Astrocyte of the cerebellum (primary cell): Measurements from ENCODE around the gene MYZAP.

Experiments
- DNase-seq: peaks from one replicate; pipeline ENCODE4 v3.0.0-alpha.2; 2011; ENCODE audit warnings: low read depth
- H3K4me3 ChIP-seq: 2 replicates; pipeline ENCODE4 v1.5.1; 2011; ENCODE audit warnings: mild to moderate bottlenecking, low read depth, low read length, moderate library complexity
- in situ Hi-C: cut with HindIII; loops from 2 replicates; pipeline ENCODE4 v1.10.0; 2017; ENCODE audit warnings: low sequenced_read_pairs
- TF ChIP-seq, protein P1 (sequence below): IDR thresholded peaks from 2 replicates; pipeline ENCODE4 v1.5.1; 2012; ENCODE audit warnings: low read length, low read depth, moderate library complexity, mild to moderate bottlenecking; ENCODE audit errors: missing control alignments

Gene MYZAP

GRCh38 chr15:57696146-57696545, 104.4 kb downstream of the MYZAP start:
- H3K4me3 ChIP-seq, result no peak overlapping the region
- in situ Hi-C loops, result no loop called here
- TF ChIP-seq, protein P1, sequence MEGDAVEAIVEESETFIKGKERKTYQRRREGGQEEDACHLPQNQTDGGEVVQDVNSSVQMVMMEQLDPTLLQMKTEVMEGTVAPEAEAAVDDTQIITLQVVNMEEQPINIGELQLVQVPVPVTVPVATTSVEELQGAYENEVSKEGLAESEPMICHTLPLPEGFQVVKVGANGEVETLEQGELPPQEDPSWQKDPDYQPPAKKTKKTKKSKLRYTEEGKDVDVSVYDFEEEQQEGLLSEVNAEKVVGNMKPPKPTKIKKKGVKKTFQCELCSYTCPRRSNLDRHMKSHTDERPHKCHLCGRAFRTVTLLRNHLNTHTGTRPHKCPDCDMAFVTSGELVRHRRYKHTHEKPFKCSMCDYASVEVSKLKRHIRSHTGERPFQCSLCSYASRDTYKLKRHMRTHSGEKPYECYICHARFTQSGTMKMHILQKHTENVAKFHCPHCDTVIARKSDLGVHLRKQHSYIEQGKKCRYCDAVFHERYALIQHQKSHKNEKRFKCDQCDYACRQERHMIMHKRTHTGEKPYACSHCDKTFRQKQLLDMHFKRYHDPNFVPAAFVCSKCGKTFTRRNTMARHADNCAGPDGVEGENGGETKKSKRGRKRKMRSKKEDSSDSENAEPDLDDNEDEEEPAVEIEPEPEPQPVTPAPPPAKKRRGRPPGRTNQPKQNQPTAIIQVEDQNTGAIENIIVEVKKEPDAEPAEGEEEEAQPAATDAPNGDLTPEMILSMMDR, result no peak
- no peak for DNase-seq

DNA sequence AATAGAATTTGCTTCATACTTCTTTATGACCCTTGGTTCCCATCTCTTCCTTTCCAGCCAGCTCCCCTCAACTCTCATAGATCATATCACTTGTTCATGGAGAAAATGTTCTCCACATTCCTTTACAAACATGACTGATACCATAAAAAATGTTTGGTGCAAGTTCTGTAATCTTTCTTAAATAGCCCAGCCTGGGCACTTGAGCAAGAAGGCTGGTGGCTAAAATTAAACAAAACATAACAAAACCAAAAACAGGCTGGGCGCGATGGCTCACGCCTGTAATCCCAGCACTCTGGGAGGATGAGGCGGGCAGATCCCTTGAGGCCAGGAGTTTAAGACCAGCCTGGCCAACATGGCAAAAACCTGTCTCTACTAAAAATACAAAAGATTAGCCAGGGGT, 105.9 kb downstream of the MYZAP start:
- in situ Hi-C loops, result no loop called here
- TF ChIP-seq, protein P1, result no peak
- no peak for DNase-seq
- H3K4me3 ChIP-seq, result no peak overlapping the region

DNA sequence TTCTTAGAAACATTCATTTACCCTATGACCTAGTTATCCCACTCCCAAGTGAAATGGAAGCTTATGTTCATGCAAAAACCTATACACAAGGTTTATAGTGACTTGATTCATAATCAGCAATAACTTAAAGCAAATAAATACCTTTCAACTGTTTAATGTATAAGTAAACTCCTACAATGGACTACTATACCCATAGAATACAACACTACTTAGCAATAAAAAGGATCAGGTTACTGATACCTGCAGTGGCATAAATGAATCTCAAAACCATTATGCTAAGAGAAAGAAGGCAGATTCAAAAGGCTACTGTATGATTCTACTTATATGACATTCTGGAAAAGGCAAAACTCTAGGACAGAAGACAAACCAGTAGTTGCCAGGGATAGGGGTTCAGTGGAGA, 106.5 kb downstream of the MYZAP start:
- TF ChIP-seq, protein P1, result no peak
- H3K4me3 ChIP-seq, result no peak overlapping the region
- in situ Hi-C loops, result no loop called here
- DNase-seq, result no peak

- DNase-seq, result no peak
- TF ChIP-seq, protein P1, result no peak
- no peak overlapping the region for H3K4me3 ChIP-seq
- in situ Hi-C loops, result no loop called here
These were observed 107.3 kb downstream of the MYZAP start for GRCh38 chr15:57698991-57699390.

- H3K4me3 ChIP-seq, result no peak overlapping the region
- peak; percentile 29 for DNase-seq
- in situ Hi-C loops, result loop anchor here (25.0 kb wide), 1 partner anchor 159 kb away; no protein-coding TSS in a partner anchor
- TF ChIP-seq, protein P1, result no peak
These were observed 111.7 kb downstream of the MYZAP start for GRCh38 chr15:57703387-57703786.

GRCh38 chr15:57704441-57704840, 112.7 kb downstream of the MYZAP start:
- in situ Hi-C loops, result loop anchor here (25.0 kb wide), 1 partner anchor 158 kb away; no protein-coding TSS in a partner anchor
- DNase-seq, result no peak
- TF ChIP-seq, protein P1, result no peak

More at GRCh38 chr15:57704441-57704840, 112.7 kb downstream of the MYZAP start:
- H3K4me3 ChIP-seq, result no peak overlapping the region
